CD4-positive, alpha-beta T cell treated with Interleukin-15 for 4 hours (primary cell): ENCODE data around the gene TCF7L2.
A peak's percentile ranks its signal among the peaks of the same experiment; 100 is the strongest.

Source experiments
- DNase-seq: peaks from one replicate; pipeline ENCODE4 v3.0.0-alpha.2; 2020; ENCODE audit warnings: low spot score

TCF7L2 gene

DNA sequence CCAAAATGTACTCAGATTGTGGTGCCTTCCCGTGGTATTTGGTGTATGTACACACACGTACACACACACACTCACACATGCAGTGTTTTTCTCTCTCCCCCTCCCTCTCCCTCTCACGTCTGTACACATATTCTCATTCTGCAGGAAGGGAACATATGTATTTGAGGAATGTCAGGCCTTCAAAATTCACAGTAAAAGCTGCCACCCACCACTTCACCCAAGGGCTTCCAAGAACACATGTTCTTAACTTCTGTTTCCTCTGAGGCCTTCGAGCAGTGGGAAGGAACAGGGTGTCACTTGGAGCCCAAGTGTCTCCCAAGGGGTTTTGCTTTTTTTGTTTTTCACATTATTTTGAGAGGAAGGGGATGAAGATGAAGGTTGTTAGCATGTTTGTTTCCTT lies 198.9 kb downstream of the TCF7L2 start:
- DNase-seq: no peak

DNA sequence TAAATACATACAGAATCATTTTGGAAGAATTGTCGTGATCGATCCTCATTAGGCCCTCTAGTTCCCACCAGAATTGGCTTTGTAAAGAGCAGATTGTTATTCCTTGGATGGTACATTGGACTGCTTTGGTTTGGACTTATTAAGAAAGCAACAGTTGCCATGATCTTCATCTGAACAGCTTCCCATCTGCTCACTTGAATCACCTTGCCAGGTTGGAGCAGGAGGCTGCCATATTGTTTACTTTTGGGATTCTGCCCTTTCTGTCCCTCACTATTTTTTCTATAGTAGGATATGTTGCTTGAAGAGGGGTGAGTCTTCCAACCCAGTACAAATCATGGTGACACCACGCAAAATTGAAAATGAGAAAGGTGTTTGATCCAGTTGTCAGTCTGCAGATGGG lies 199.6 kb downstream of the TCF7L2 start:
- DNase-seq: no peak

DNA sequence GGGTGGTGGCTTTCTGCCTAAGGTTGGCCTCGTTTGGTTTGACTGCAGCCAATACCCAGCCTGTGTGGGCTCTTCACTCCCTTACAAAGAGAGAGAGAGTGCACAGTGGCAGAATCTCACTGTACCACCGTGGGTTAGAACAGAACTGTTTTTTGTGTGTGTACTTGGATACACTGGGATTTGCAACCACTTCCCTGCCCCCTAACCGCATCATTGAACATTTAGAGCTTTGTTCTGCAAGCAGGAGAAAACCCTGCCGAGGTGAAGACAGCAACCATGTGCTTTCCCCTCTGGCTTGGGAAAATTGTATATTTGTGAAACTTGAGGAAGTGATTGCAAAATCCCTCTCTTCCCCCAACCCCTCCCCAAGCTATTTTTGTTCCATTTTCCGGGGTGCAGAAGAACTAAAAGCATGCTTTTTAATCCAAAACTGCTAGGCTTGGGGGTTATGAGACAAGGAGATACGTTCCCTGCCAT lies 201.2 kb downstream of the TCF7L2 start:
- no peak for DNase-seq

DNA sequence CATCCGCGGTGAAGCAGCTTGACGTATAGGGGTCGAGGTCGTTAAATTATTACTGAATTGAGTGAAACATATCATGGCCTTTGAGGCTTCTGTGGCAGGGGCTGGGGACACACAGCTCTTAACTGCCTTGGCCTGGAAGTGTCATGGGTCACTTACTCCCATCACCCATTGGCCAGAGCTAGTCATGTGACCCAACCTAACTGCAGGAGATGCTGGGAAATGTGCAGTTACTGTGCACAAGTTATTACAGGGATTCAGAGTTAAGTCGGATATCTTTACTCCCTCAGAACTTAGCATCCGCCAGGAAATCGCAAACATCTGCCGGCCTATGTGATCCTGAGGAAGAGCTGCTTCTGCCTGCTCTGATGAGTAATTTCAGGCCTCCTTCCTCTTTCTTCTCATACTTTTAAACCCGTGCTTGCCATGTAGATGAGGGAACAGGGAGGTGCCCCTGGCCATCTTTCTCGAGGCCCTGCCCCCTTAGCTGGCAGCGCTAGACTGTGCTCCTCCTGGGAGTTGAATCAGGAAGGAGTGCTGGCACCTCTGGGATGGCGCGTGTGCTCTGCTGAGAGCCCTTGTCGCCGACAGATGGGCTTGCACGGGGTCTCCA lies 203.6 kb downstream of the TCF7L2 start:
- no peak for DNase-seq

DNA sequence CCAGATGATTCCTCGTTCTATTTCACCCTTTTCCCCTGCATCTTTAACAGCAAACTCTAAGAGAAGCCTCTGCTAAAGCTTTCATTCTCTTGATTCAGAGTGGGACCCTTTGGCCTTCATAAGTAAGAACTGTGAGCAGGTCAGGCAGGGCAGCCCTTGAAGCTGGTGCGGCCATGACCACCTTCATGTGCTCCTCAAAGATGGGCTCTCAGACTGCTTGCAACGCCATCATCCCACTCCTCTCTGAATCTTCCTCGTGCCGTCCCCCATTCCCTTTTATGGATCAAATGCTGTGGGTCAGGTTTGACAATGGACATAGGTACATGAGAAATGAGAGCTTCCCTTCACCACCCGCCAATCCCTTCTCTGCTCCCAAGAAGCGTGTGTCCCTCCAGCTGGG lies 207.4 kb downstream of the TCF7L2 start:
- DNase-seq: no peak

DNA sequence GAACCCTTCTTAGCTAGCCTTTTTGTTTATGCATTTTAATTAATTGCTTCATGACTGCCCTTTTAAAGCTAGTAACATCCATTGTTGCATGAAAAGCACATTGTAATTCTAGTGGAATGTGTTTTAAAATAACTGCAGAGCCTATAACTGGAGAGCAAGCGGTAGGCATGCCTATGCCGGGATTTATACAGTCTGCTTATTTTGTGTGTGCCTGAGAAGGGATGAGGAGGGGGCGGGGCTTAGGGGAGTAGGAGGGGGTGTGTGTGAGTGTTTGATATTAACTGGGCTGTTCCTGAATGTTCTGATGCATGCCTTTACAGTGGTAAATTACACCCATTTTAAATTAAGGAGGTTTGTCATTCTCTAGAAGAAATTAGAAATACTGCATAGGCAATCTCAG lies 208.1 kb downstream of the TCF7L2 start:
- no peak for DNase-seq

DNA sequence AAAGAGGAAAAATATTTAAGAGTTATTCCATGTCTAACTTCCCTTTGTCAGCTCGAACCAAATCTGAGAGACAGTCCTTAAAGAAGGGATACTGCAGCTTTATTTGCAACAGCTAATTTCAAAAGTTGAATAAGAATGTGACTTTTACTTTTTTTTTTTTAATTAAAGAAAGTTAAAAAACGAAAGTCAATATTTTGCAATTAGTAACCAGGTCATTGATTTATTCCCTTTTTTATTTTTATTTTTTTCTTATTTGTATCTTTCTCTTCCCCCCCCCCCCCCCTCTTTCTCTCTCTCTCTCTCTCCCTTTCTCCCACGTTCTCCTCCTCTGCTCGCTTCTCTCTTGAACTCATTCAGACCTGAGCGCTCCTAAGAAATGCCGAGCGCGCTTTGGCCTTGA lies 209.5 kb downstream of the TCF7L2 start:
- DNase-seq: no peak

DNA sequence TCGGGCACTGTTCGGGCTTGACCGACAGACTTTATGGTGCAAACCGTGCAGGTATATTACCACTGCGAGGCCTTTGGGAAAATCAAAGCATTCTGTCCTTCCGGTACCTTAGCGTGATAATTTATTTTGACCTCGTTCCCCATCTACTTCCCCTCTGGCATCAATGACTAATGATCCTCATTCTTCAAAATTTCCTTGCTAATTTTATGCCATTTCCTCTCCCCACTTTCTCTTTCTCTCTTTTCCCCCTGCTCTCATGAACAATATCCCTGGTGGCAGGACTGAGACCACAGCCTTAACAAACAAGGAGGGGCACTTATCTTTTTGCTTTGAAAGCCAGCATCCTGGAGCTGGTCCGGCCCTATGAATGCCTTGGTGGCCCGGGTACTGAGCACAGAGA lies 210.6 kb downstream of the TCF7L2 start:
- no peak for DNase-seq

DNA sequence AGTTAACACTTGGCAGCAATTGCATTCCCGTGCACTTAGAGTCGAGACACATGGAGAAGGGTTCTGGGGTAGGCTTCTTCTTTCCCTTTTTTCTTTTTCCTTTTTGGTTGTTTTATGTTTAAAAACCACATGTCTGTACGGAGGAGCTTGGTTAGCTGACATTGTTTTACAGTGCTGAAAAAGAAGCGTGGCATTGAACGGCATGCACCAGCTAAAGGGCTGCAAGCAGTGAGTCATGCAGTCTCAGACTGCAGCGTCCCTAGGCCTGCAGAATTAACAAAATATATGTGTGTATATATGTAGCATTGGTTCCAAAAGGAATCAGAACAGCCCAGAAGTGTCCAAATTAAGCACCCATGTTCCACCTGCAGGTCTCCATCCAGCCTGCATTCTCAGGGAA lies 211.0 kb downstream of the TCF7L2 start:
- no peak for DNase-seq

DNA sequence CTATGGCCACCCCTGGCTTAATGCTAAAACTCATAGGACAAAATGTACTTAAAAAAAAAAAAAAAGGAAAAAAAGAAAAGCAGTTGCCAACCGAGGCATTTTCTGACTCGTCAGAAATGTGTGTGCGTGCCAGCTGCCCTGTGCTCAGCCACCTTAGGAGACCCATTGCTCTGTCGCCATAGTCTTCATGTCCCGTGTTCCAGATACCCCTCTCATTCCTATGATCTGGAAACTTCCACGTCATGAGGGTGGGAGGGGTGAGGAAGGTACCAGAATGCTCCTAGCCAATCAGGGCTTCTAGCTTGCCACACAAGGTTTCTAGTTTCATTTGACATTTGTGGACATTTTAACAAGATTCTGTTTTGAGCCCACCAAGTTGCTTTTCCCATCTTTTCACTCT lies 212.9 kb downstream of the TCF7L2 start:
- DNase-seq: no peak

DNA sequence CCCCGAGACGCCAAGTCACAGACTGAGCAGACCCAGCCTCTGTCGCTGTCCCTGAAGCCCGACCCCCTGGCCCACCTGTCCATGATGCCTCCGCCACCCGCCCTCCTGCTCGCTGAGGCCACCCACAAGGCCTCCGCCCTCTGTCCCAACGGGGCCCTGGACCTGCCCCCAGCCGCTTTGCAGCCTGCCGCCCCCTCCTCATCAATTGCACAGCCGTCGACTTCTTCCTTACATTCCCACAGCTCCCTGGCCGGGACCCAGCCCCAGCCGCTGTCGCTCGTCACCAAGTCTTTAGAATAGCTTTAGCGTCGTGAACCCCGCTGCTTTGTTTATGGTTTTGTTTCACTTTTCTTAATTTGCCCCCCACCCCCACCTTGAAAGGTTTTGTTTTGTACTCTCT lies 215.6 kb downstream of the TCF7L2 start:
- no peak for DNase-seq

DNA sequence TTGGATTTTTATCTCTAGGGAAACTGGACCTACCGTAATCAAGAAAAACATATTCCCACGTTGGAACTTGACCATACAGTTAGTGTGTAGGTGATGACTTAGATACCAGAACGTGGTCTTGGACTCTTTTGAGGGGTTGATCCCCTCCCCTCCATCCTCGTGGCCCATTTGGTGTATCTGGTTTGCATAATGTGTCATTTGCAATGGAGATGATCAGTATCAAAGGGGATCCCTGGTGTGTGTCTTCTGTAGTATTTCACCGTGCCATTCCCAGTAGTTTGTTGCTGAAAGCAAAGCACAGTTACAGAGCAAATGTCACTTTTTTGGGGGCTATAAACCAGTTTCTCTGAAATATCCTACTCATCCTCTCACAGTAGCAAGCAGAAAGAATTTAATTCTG lies 217.7 kb downstream of the TCF7L2 start:
- no peak for DNase-seq

DNA sequence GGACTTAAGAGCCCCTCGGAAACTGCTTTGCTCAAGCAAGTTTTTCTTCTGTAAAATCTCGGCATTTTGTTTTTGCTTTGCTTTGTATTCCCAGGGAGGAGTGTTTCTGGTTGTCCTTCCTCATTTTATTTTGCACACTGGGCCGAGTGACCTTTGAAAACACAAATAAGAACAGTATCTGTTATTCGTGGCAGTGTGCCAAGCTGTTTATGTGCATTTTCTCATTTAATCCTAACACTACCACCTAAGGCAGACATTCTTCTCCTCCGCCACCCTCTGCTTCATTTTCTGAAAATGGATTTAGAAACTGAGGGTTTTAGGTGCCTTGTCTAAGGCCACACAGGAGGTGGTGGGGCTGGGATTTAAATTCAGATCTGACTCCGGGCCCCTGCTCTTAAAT lies 218.5 kb downstream of the TCF7L2 start:
- no peak for DNase-seq

DNA sequence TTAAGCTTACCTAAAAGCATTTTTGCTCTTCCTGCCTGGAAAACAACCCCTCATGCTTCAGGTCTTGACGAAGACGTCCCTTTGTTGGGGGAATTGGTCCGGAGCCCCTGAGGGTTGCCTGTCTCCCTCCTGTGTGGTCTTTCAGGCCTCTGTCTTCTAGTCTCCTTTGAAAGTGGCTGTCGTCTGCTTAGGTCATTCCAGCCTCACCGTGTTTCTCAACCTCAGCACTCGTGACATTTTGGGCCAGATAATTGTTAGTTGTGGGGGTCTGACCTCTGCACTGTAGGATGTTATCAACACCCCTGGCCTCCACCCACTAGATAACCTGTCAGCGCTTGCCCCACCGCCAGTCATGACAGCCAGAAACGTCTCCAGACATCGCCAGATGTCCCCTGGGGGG lies 219.1 kb downstream of the TCF7L2 start:
- no peak for DNase-seq

DNA sequence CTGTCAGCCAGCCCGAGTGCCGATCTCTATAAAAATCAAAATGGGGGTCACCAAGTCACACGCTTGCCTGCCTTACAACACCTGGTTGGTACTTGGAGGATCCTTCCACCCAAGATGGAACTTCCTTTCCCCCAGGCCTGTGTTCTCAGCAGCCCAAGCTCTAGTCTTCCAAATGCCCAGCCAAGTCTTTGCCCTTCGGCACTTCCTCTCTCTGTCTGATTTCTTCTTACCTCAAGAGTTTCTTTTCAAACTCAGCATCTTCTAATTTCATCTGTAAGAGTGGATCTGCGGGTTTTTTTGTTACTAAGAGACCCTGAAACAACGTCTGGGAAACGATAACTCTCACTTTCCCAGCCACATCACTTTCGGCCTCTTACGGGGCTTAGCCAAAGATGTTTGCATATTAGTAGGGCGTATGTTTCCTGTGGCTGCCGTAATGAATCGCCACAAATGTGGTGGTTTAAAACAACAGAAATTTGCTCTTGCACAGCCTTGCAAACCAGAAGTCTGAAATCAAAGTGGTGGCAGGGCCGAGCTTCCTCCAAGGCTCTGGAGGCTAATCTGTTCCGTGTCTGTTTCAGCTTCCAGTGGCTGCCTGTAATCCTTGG lies 219.9 kb downstream of the TCF7L2 start:
- peak; percentile 8 for DNase-seq

DNA sequence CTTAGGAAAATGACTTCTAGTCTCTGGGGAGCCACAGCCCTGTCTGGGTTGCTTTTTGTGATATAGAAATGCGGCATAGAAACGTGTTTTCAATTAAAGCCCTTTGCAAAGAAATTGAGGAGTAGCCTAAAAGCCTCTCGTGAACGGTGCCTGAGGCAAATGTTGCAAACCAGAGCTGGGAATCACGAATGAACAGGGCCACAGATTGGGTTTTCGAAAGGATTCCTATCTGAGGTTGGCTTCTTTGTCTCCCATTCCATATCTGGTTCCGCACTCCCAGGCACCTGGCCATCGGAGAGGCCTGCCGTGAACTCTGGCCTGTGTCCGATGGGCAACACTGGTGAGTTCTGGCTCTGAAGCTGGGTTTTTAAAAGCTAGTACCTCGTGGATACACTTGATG lies 221.6 kb downstream of the TCF7L2 start:
- DNase-seq: no peak

DNA sequence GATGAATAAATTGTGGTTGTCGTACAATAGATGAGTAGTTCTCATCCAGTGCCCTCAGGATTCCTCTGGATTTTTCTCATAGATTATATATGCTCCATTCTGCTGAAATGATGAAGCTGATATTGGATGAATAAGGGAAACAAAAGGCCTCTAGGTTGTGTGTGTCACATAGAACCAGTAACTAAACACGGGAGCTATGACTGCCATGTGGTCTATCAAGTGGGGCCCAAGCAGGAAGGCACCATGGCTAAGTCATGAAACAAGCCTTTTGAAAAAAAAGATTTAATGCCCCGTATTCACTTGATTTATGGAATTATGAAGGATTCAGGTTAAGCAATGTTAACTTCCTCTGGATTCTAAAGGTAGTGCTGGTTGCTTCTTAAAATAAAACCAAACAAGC lies 225.1 kb downstream of the TCF7L2 start:
- no peak for DNase-seq

DNA sequence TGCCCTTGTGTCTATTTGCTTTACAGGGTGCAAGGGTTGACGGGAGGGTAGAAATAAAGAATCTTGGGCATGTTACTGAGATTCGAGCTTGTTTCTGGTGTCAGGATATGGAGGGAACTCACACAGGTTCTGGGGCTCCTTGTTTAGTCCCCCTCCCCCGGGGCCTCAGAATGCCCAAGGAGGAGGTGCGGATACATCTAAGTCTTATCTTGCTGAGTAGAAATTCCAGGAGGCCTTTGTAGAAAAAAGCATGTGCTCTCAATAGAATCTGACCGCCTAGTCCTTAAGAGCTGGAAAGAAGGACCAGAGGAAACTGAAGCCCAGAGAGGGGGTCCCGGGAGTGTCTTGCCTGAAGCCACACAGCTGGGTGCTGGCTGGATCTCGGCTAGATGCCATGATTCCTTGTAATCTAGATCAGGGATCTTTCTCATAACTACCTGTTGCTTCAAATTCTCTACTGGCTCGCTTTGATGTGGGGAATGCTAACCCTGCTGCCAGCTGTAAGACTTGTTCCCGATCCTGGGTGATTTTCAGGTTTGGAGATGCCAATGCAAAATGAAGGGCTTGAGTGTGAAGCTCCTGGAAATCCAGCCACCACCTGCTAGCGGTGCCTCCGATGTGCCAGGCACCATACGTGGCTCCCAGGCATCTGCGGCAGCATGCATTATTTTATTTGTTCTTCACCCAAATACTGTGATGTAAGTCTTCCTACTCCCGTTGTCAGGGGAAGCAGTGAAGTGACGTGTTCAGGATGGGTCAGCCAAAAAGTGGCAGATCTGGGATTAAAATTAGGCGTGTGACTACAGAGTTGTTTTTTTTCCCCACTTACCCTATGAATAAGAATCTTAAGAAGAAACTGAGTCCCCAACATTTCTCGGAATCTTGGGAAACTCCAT lies 226.0 kb downstream of the TCF7L2 start:
- DNase-seq: no peak

DNA sequence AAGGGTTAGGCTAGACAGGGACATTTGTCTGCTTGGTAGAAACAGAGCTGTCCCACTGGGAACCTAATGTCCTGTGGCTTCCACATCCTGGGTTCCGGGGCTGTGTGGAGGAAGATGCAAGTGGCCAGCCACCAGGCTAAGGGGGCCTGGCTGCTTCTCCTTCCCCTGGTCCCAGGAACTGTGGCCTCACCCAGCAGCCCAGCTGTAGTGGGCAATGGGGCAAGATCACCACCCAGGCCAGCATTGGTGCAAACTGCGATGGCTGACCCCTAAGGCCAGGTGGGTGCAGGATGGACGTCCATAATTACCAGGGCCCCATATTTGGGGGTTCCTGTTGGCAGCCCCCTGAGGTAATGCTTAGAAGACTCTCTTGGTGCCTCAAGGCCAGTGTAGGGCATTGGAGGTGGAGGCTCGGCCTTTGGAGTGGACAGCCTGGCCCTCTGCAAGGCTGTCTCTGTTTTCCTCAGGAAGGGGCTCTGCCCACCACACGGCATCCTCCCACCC lies 226.7 kb downstream of the TCF7L2 start:
- no peak for DNase-seq

DNA sequence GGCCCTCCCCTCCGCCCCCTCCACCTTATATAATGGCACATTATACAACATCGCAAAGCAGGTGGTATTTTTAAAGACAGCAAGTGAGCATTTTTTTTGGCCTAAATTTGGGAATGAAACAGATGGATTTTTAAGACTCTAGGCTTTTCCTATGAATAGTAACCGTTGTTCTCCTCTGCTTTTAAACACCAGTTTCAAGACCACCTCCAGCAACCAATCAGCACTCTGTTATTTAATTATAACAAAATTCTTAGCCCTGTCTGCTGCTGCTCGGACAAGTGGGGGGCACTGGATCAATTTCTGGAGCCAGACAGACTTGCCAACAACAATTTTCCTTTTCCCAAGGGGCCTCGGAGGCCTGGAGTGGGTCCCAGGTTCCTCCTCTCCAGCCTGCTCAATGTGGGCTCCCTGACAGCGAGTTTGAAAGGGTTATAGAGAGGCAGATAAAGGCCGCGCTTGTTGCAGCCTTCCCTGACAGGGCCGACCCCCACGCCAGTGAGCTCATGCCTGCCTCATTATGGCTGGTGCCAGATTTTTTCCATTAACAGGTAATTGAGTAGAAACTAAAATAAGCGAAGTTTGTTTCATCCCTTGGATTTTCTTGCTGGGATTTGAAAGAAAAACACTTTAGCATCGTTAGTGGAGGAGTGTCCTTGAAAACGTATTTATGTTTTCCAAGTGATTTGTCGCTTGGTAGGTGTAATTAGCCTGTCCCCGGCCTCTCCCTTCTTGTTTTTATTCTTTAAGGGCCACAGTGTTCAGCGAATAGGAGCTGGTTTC lies 227.3 kb downstream of the TCF7L2 start:
- DNase-seq: no peak

DNA sequence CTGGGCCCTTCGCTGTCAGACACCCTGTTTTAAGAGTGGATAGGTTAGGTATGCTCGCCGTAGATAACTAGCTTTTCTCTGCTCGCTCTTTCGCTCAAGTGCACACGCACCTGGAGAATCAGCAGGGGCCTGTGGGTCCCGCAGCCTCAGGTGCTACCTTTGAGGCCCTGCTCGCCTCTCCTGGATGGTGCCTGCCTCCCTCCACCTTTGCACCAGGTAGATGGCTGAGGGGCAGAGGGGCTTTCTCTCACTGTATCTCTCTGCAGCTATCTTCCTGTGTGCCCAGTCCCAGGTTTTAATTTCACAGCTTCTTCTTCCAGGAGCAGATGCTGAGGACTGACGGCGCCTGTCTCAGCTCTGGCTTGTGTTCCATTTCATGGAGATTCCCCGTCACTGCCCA lies 227.9 kb downstream of the TCF7L2 start:
- DNase-seq: no peak

DNA sequence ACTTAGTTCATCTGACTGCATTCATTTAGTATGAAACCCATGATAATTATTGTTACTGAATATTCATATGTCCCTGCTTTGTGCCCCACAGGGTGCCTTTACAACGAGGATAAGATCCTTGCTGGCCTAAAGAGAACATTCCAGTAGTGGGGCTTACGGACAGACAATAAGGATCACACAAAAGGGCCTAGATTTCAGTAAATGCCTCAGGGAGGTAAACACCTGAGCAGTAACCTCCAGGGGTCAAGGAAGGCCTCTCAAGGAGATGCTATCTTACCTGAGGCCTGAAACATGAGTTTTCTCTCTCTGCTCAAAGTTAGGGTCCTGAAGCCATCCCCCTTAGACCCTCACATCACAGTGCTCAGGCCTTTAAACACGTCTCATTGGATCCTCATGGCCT lies 228.7 kb downstream of the TCF7L2 start:
- DNase-seq: no peak
